Peyer's patch (tissue), 4 donors: ENCODE data around the gene HLX. TPM values are rescaled to one million over a fixed set of nuclear protein-coding genes. Genes with fewer than 3 reads are reported as not detected.
A peak's percentile ranks its signal among the peaks of the same experiment; 100 is the strongest.

ENCODE experiments used
- DNase-seq, 3 donors: peaks; one replicate each; pipeline ENCODE4 v3.0.0-alpha.2; 2017 to 2019
- H3K27ac ChIP-seq, 4 donors: fragments of 200-600 bp; sonication (generic); one replicate each; pipeline ENCODE4 v1.5.1; 2016 to 2019
- H3K27me3 ChIP-seq, 2 donors: fragments of 200-600 bp; sonication (generic); one replicate each; pipeline ENCODE4 v1.5.1; 2019
- H3K36me3 ChIP-seq, 3 donors: fragments of 200-600 bp; sonication (generic); one replicate each; pipeline ENCODE4 v1.5.1; 2016 to 2019
- H3K4me1 ChIP-seq, 4 donors: fragments of 200-600 bp; sonication (generic); one replicate each; pipeline ENCODE4 v1.5.1; 2016 to 2019
- H3K4me3 ChIP-seq, 4 donors: fragments of 200-600 bp; sonication (generic); 1 replicate in 3 of 4; 2 replicates in 1 of 4; pipeline ENCODE4 v1.5.1; 2016 to 2019; ENCODE audit warnings: mild to moderate bottlenecking in 1 of 4
- H3K9me3 ChIP-seq, 4 donors: fragments of 200-600 bp; sonication (generic); one replicate each; pipeline ENCODE4 v1.5.1; 2016 to 2019; ENCODE audit warnings: mild to moderate bottlenecking in 1 of 4
- CTCF ChIP-seq, 6 experiments: fragments of 450-650 bp in 4 of 6; fragments of 200-600 bp in 2 of 6; sonication (generic) in 1 of 6; IDR thresholded peaks; one replicate each; pipeline ENCODE4 v1.5.1; 2017 to 2019; ENCODE audit warnings: antibody characterized with exemption in 6 of 6, mild to moderate bottlenecking in 3 of 6, moderate library complexity in 1 of 6
- POLR2A ChIP-seq, 2 donors: fragments of 450-650 bp; IDR thresholded peaks; one replicate each; pipeline ENCODE4 v1.5.1; 2017; ENCODE audit warnings: antibody characterized with exemption in 2 of 2, mild to moderate bottlenecking in 2 of 2, moderate library complexity in 2 of 2
- total RNA-seq, 4 donors: library from RNA; depleted of rRNA; stranded (reverse); fragments of >200 nt; gene quantifications; one replicate each; pipeline ENCODE4 v1.1.0, GENCODE V29; 2016

Gene HLX
- total RNA-seq, 4 donors from 2014 or later = 4.0 to 18.2 (median 8.4) TPM

GRCh38 chr1:220841293-220841692 lies 38.0 kb upstream of the HLX start:
- H3K36me3 ChIP-seq = no peaks in the 10 kb centered on the region
- no peaks in the 10 kb centered on the region for H3K4me1 ChIP-seq
- no peaks in the 10 kb centered on the region for H3K9me3 ChIP-seq
- no peak overlapping the region for H3K4me3 ChIP-seq
- no peaks in the 10 kb centered on the region for H3K27me3 ChIP-seq
- H3K27ac ChIP-seq = no peak overlapping the region
- DNase-seq = no peak
- TF ChIP-seq CTCF (IDR thresholded peaks at IDR 0.05) (no peak), POLR2A (IDR thresholded peaks at IDR 0.05) (no peak)

GRCh38 chr1:220843481-220844011 lies 35.7 kb upstream of the HLX start:
- H3K9me3 ChIP-seq = no peaks in the 10 kb centered on the region
- H3K4me1 ChIP-seq = no peaks in the 10 kb centered on the region
- peak in 1 of 3 donors; percentile 50 for DNase-seq
- peak overlapping the region in 1 of 4 donors; percentile 57 for H3K27ac ChIP-seq
- TF ChIP-seq CTCF (IDR thresholded peaks at IDR 0.05) (no peak), POLR2A (IDR thresholded peaks at IDR 0.05) (no peak)
- no peaks in the 10 kb centered on the region for H3K36me3 ChIP-seq
- H3K27me3 ChIP-seq = no peaks in the 10 kb centered on the region
- H3K4me3 ChIP-seq = no peak overlapping the region

DNA sequence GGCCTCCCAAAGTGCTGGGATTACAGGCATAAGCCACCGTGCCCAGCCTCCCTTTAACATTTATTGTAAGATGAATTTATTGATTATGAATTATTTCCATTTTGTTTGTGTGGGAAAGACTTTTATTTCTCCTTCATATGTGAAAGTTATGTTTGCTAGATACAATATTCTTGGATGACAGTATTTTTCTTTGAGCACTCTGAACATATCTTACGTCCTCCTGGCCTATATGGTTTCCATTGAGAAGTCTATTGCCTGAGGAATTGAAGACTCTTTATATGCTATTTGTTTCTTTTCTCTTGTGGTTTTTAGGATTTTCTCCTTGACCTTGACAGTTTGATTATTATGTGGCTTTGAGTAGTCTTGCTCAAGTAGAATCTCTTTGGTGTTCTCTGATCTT lies 26.8 kb upstream of the HLX start:
- DNase-seq = no peak
- Histone ChIP-seq H3K4me3 (no peak overlapping the region), H3K36me3 (no peaks in the 10 kb centered on the region), H3K27ac (no peak overlapping the region), H3K4me1 (no peaks in the 10 kb centered on the region), H3K9me3 (no peaks in the 10 kb centered on the region), H3K27me3 (no peaks in the 10 kb centered on the region)
- TF ChIP-seq POLR2A (IDR thresholded peaks at IDR 0.05) (no peak), CTCF (IDR thresholded peaks at IDR 0.05) (no peak)

DNA sequence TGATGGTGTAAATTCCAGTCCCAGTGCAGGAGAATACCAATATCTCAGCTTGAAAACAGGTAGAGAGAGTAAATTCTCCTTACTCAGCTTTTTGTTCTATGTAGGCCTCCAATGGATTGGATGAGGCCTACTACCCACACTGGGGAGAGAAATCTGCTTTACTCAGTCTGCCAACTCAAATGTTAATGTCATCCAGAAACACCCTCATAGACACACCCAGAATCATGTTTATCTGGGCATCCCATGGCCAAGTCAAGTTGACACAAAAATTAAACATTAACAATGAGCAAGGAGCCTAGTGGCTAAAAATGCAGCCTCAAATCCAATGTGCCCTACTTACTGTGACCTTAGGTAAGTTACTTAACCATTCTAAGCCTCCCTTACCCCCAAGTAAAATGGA lies 6.9 kb upstream of the HLX start:
- Histone ChIP-seq H3K27ac (no peak overlapping the region), H3K27me3 (no peaks in the 10 kb centered on the region), H3K4me3 (no peak overlapping the region), H3K4me1 (no peaks in the 10 kb centered on the region), H3K36me3 (no peaks in the 10 kb centered on the region), H3K9me3 (no peaks in the 10 kb centered on the region)
- TF ChIP-seq POLR2A (IDR thresholded peaks at IDR 0.05) (no peak), CTCF (IDR thresholded peaks at IDR 0.05) (no peak)
- DNase-seq = no peak

DNA sequence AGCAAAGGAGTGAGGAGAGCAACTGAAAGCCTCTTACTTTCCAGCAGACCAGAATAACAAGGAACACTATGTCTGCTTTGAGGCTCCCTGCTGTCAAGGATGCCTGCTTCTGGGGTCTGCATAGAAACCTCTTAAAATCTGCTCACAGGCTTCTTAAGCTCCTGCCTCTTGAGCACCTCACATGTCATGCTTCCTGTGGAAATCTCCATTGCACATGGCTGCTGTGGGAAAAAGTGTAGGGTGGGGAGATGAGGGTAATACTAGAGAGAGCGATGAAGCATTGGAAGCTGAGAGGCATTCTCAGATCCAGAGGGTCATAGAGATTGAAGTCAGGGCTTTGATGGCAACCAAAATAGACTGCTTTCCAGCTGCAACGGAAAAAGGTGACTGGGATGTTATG lies 6.2 kb upstream of the HLX start:
- Histone ChIP-seq H3K4me1 (peaks cover 0 to 7% (median under 1%) of the 10 kb centered on the region in 4 donors), H3K27ac (no peak overlapping the region), H3K4me3 (no peak overlapping the region), H3K36me3 (no peaks in the 10 kb centered on the region), H3K9me3 (no peaks in the 10 kb centered on the region), H3K27me3 (no peaks in the 10 kb centered on the region)
- DNase-seq = no peak
- TF ChIP-seq POLR2A (IDR thresholded peaks at IDR 0.05) (no peak), CTCF (IDR thresholded peaks at IDR 0.05) (no peak)
